Stimulated activated CD8-positive, alpha-beta memory T cell treated with anti-CD3 and anti-CD28 coated beads, Interleukin-4, amount 100 ng/mL, for 48 hours (primary cell): ENCODE measurements around the gene RGS9.
"Not testable (repeated sequence)": the region's sequence is repeated elsewhere in the genome, so short reads cannot be mapped to it uniquely, and the experiment has no call there.

ENCODE experiments used
- DNase-seq: peaks from one replicate; pipeline ENCODE4 v3.0.0-alpha.2; 2020

The RGS9 gene

GRCh38 chr17:65158041-65158440 is 20.9 kb downstream of the RGS9 start:
- no peak for DNase-seq

DNA sequence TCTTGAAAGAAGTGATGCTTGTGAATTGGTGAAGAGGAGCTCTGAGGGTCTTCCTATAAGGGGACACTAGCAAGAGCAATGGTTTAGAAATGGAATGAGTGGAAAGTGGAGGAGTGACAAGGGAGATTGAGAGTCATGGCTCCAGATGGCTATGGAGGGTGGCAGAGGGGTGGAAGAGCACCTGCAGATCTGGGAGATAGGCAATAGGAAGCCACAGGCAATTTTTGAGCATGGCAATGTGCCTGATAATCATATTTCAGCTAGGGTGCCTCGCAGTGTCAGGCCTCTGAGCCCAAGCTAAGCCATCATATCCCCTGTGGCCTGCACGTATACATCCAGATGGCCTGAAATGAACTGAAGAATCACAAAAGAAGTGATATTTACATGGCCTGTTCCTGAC is 21.5 kb downstream of the RGS9 start:
- DNase-seq = no peak

DNA sequence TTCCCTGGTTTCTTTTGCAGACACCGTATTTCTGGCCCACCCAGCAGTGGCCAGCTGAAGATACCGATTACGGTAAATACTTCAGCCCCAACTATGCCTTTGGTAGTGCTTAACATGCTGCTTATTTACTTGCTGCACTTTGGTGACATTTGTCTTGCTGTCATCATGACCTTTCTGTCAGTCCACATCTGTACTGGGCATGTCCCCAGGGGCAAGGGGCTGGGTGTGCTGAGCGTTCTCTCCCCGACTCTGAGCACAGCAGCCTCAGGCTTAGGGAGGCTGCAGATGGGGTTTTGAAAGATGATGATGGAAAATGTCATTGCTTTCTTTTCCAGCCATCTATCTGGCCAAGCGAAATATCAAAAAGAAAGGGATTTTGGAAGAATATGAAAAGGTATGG is 23.3 kb downstream of the RGS9 start:
- no peak for DNase-seq

GRCh38 chr17:65163990-65164495 is 26.9 kb downstream of the RGS9 start:
- DNase-seq = peak; percentile 64

GRCh38 chr17:65166787-65167186 is 29.6 kb downstream of the RGS9 start:
- DNase-seq = no peak

- no peak for DNase-seq
Measured at GRCh38 chr17:65167566-65167965, 30.4 kb downstream of the RGS9 start.

DNA sequence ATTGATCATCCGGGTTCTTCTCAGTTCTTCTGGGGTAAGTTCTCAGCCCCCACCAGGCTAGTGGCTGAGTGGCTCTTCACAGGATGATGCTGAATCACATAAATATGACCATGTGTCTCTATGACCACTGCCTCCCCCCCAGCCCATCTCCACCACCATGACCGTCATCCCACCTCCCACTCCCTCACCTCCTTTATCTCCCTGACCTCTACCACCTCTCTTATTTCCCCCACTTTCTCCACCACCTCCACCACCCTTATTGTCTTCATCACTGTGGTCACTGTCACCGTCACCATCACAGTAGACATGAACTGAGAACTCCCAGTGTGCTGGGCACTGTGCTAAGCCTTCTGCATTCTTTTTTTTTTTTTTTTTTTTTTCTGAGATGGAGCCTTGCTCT is 32.5 kb downstream of the RGS9 start:
- DNase-seq = no peak

GRCh38 chr17:65170839-65171238 is 33.7 kb downstream of the RGS9 start:
- no peak for DNase-seq

GRCh38 chr17:65171752-65172151 is 34.6 kb downstream of the RGS9 start:
- DNase-seq = no peak

DNA sequence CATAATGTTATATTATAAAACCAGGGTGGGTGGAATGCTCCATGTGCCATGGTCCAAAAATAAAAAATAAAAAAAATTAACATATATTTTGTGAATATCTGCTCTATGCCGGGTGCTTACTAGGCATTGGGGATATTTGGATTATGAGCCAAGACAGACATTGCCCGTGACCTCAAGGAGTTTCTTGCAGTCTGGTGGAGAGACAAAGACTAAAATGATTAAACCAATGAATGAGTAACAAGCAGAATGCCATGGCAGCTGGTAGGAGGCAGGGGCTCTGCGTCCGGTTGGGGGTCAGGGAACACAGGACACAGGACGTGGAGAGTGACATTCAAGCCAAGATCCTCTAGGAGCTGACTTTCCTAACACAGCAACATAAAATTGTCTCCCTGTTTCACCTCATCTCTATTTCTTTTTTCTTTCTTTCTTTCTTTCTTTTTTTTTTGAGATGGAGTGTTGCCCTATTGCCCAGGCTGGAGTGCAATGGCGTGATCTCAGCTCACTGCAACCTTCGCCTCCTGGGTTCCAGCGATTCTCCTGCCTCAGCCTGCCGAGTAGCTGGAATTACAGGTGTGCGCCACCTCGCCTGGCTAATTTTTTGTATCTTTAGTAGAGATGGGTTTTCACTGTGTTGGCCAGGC is 35.4 kb downstream of the RGS9 start:
- no peak for DNase-seq

DNA sequence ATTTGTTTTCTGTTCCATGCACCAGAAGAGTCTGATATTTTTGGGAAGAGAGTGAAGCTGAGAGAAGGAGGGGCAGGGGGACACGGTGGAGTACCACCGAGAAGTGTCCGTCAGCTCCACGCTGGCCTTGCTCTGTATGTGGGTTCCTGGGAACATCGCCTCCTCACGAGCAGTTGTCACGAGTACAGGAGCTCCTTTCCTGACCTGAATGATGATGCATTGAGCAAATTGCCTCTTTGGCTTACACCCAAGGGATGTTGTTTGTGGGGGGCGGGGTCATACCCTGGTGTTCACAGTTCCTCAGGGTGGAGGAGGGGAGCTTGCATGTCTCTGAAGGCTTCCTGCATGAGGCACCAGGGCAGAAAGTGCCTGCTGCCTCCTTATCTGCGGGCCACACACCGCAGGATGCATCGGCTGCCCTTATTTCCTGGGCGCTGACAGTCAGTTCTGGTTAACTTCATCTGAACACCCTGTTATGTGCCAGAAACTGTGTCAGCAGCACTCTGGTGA is 36.2 kb downstream of the RGS9 start:
- peak; percentile 81 for DNase-seq

DNA sequence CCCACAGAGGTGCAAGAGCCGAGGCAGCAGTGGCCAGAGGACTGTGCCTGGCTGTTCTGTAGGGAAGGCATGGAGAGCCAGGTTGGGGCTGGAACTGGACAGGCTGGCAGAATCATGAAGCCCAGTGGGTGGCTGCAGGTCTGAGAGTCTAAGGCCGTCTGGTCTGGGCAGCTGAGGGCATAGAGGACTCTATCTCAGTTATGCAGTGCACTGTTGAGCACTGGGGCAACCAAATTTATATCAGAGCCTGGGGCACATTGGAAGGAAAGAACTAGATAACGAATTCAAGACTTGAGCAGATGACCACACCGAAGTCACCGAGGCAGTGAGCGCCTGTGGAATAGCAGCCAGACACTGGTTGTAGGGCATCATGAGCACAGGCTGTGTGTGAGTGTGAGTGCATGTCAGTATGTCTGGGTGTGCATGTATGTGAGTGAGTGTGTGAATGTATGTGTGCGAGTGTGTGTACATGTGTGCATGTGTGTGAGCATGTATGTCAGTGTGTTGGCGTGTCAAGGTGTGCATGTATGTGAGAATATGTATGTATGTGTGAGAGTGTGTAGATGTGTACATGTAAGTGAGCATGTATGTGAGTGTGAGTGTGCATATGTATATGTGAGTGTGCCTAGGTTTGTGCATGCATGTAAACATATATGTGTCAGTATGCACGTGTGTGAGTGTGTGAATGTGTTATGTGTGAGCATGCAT is 37.0 kb downstream of the RGS9 start:
- DNase-seq = no peak

DNA sequence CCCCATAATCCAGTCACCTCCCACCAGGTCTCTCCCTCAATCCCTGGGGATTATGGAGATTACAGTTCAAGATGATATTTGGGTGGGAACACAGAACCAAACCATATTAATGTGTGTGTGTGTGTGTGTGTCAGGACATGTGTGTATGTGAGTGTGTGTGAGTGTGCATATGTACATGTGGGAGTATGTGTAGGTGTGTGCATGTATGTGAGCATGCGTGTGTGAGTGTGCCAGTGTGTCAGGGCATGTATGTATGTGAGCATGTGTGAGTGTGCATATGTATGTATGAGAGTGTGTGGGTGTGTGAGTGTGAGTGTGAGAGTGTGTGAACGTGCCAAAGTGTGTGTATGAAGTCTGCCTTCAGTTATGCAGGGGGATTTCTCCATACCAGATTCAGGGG is 37.8 kb downstream of the RGS9 start:
- DNase-seq = no peak

- DNase-seq = no peak
Measured at GRCh38 chr17:65175952-65176351, 38.8 kb downstream of the RGS9 start.

DNA sequence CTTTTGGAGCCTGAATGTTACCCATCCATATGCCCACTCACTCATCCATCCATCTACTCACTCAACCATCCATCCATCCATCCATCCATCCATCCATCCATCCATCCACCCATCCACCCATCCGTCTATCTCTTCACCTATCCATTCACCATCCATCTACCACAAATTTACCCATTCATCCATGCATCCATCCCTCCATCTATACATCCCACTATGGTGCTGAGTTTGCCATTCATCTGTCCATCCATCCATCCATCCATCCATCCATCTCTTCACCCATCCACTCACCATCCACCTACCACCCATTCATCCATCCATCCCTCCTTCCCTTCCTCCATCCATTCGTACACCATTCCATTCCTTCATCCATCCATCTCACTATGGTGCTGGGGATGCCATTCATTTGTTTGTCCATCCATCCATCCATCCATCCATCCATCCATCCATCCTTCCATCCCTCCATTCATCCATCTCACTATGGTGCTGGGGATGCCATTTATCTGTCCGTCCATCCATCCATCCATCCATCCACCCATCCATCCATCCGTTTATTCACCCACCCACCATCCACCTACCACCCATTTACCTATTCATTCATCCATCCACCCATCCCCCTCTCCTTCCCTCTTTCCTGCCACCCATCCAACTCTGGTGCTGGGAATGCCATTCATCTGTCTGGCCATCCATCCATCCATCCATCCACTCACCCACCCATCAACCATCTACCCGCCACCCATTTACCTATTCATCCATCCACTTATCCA is 39.7 kb downstream of the RGS9 start:
- no peak for DNase-seq

GRCh38 chr17:65177901-65178300 is 40.7 kb downstream of the RGS9 start:
- no peak for DNase-seq

DNA sequence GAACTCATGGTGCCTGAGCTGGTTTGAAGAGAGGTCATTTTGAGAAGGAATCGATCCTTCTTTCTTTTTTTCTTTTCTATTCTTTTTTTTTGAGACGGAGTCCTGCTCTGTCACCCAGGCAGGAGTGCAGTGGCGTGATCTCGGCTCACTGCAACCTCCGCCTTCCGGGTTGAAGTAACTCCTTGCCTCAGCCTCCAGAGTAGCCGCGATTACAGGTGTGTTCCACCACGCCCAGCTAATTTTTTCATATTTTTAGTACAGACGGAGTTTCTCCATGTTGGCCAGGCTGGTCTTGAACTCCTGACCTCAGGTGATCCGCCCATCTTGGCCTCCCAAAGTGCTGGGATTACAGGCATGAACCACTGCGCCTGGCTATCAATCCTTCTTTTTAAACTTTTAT is 43.1 kb downstream of the RGS9 start:
- not testable (repeated sequence) for DNase-seq

- not testable (repeated sequence) for DNase-seq
Measured at GRCh38 chr17:65180752-65181236, 43.6 kb downstream of the RGS9 start.

DNA sequence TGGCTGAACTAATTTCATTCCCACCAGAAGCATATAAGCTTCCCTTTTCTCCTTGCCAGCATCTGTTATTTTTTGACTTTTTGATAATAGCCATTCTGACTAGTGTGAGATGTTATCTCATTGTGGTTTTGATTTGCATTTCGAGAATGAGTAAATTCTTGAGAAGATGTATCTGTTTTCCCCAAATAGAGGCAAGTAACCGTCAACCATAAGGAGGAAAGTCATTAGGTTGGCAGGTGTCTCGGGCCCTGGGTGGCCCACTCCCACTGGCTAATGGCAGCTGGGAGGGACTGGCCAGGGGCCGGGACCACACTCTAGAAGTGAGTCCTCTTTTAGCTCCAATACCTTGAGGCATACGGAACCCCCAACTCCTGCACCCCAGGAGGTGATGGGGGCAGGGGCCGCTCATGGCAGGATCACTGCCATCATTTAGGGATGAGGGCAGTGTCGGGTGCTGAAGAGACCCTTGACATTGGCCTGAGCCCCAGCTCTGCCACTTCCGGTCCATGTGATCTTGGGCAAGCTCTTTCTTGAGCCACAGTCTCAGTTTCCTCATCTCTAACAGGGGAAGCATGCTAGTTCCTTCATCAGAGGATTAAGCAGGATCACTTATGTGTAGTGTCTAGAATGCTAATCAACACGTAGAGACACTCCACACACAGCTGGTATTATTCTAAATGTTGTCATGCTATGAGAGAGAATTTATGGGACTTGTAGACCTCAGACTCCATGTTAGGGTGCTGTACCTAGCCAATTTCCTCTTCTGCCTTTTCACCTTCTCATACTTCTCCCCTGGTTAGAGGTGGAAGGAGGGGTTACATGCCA is 44.3 kb downstream of the RGS9 start:
- peak; percentile 71 for DNase-seq

- no peak for DNase-seq
Measured at GRCh38 chr17:65182233-65182632, 45.1 kb downstream of the RGS9 start.

- no peak for DNase-seq
Measured at GRCh38 chr17:65183736-65184135, 46.6 kb downstream of the RGS9 start.

- DNase-seq = no peak
Measured at GRCh38 chr17:65184235-65184959, 47.2 kb downstream of the RGS9 start.
